Measurements from ENCODE around the gene DCLK1. TPM values are rescaled to one million over a fixed set of nuclear protein-coding genes. Genes with fewer than 3 reads are reported as not detected.

Gene DCLK1
- total RNA-seq, 3 donors from 2014 or later (not counting 1 experiment from before 2014, with no cell fraction given) = not detected

GRCh38 chr13:35888457-35888883 is 242.7 kb downstream of the DCLK1 start:
- no peaks in the 10 kb centered on the region for H3K4me1 Mint-ChIP-seq
- H3K4me3 Mint-ChIP-seq = no peak overlapping the region
- peaks cover 1 to 11% of the 10 kb centered on the region in 2 donors for H3K9me3 Mint-ChIP-seq
- no peak for DNase-seq
- no peak overlapping the region for H3K27ac Mint-ChIP-seq
- no peaks in the 10 kb centered on the region for H3K27me3 ChIP-seq (ENCODE audit: control insufficient read depth, insufficient read depth, low read length)
- no peak overlapping the region for H3K4me3 ChIP-seq (ENCODE audit: low read length)
- 72% methylated on average over 1 of the region's 3 CpGs for WGBS (ENCODE audit: insufficient coverage)
- H3K27ac ChIP-seq (ENCODE audit: low read length) = no peak overlapping the region
- H3K4me1 ChIP-seq (ENCODE audit: control insufficient read depth, insufficient read depth, low read length) = no peaks in the 10 kb centered on the region
- TF ChIP-seq CTCF (IDR thresholded peaks at IDR 0.05) = no peak
- H3K36me3 ChIP-seq (ENCODE audit: control insufficient read depth, insufficient read depth, low read length) = no peaks in the 10 kb centered on the region
- H3K27me3 Mint-ChIP-seq (ENCODE audit: low read depth in 2 of 2) = no peaks in the 10 kb centered on the region
- H3K36me3 Mint-ChIP-seq = no peaks in the 10 kb centered on the region
- intact Hi-C loops (cut with micrococcal nuclease) = no loop called here
- no peak for ATAC-seq
- no peaks in the 10 kb centered on the region for H3K9me3 ChIP-seq (ENCODE audit: control insufficient read depth, insufficient read depth, low read length)

- Histone ChIP-seq H3K9me3 (ENCODE audit: control insufficient read depth, insufficient read depth, low read length) (no peaks in the 10 kb centered on the region), H3K4me1 (ENCODE audit: control insufficient read depth, insufficient read depth, low read length) (no peaks in the 10 kb centered on the region), H3K27ac (ENCODE audit: low read length) (no peak overlapping the region), H3K4me3 (ENCODE audit: low read length) (no peak overlapping the region), H3K36me3 (ENCODE audit: control insufficient read depth, insufficient read depth, low read length) (no peaks in the 10 kb centered on the region), H3K27me3 (ENCODE audit: control insufficient read depth, insufficient read depth, low read length) (no peaks in the 10 kb centered on the region)
- Mint-ChIP-seq H3K36me3 (no peaks in the 10 kb centered on the region), H3K4me3 (no peak overlapping the region), H3K27me3 (ENCODE audit: low read depth in 2 of 2) (no peaks in the 10 kb centered on the region), H3K9me3 (peaks cover 10 to 12% of the 10 kb centered on the region in 2 donors), H3K27ac (no peak overlapping the region), H3K4me1 (no peaks in the 10 kb centered on the region)
- intact Hi-C loops (cut with micrococcal nuclease) = no loop called here
- no peak for TF ChIP-seq CTCF (IDR thresholded peaks at IDR 0.05)
- 86% methylated on average over 4 of the region's 6 CpGs for WGBS (ENCODE audit: insufficient coverage)
- ATAC-seq (no peak), DNase-seq (no peak)
Observed at GRCh38 chr13:35887115-35887666, 244.0 kb downstream of the DCLK1 start.

- DNase-seq (no peak), ATAC-seq (no peak)
- no peak overlapping the region for H3K27ac ChIP-seq (ENCODE audit: low read length)
- no peaks in the 10 kb centered on the region for H3K27me3 Mint-ChIP-seq (ENCODE audit: low read depth in 2 of 2)
- WGBS (ENCODE audit: insufficient coverage) = 90% methylated on average over 7 of the region's 9 CpGs
- TF ChIP-seq CTCF (IDR thresholded peaks at IDR 0.05) = no peak
- H3K4me1 ChIP-seq (ENCODE audit: control insufficient read depth, insufficient read depth, low read length) = no peaks in the 10 kb centered on the region
- intact Hi-C loops (cut with micrococcal nuclease) = no loop called here
- H3K9me3 ChIP-seq (ENCODE audit: control insufficient read depth, insufficient read depth, low read length) = no peaks in the 10 kb centered on the region
- H3K4me3 Mint-ChIP-seq = no peak overlapping the region
- H3K27ac Mint-ChIP-seq = no peak overlapping the region
- H3K4me3 ChIP-seq (ENCODE audit: low read length) = no peak overlapping the region
- H3K36me3 Mint-ChIP-seq = no peaks in the 10 kb centered on the region
- H3K9me3 Mint-ChIP-seq = peaks cover 12 to 13% of the 10 kb centered on the region in 2 donors
- H3K27me3 ChIP-seq (ENCODE audit: control insufficient read depth, insufficient read depth, low read length) = no peaks in the 10 kb centered on the region
- no peaks in the 10 kb centered on the region for H3K4me1 Mint-ChIP-seq
- no peaks in the 10 kb centered on the region for H3K36me3 ChIP-seq (ENCODE audit: control insufficient read depth, insufficient read depth, low read length)
Observed at GRCh38 chr13:35886332-35887114, 244.7 kb downstream of the DCLK1 start.

Measured in natural killer cell (primary cell).